ENCODE measurements around the gene MPLKIP. TPM values are rescaled to one million over a fixed set of nuclear protein-coding genes. Genes with fewer than 3 reads are reported as not detected.

MPLKIP gene
- total RNA-seq, 1 experiment from 2014 or later = 43.2 TPM

- H3K36me3 Mint-ChIP-seq (ENCODE audit: insufficient read depth in 1 of 3, low read depth in 3 of 3) = peaks cover 0 to 3% (median 0%) of the 10 kb centered on the region in 3 experiments; a peak in 2 of 7 replicates
These were observed 33.2 kb downstream of the MPLKIP start for GRCh38 chr7:40101201-40101600.

More at GRCh38 chr7:40101201-40101600, 33.2 kb downstream of the MPLKIP start:
- no peak overlapping the region for H2BK15ac ChIP-seq (ENCODE audit: low read depth, low read length)
- no peak overlapping the region for H2AFZ ChIP-seq (ENCODE audit: low read length)
- Mint-ChIP-seq H3K27me3 (ENCODE audit: low read depth) (no peaks in the 10 kb centered on the region; the same call in 1 of the 2 replicates), H3K4me1 (peaks cover 3 to 12% of the 10 kb centered on the region in 2 experiments), H3K9me3 (no peaks in the 10 kb centered on the region), H3K4me3 (no peak overlapping the region), H3K27ac (no peak overlapping the region; a peak in 1 of 7 replicates)
- no peak overlapping the region for H2BK120ac ChIP-seq (ENCODE audit: low read depth, low read length, poor library complexity, severe bottlenecking)
- H3K9ac ChIP-seq (ENCODE audit: extremely low read depth, insufficient read length, low read length) = no peak overlapping the region
- H3K23me2 ChIP-seq (ENCODE audit: insufficient read length, low read depth, low read length, poor library complexity, severe bottlenecking) = no peaks in the 10 kb centered on the region
- no peak overlapping the region for H2AK5ac ChIP-seq (ENCODE audit: insufficient read length, low read length)
- no peaks in the 10 kb centered on the region for H3K27me3 ChIP-seq (ENCODE audit: insufficient read depth, low read length)
- H3K4me2 ChIP-seq (ENCODE audit: insufficient read depth, insufficient read length, low read length) = no peak overlapping the region
- no peak overlapping the region for H2BK20ac ChIP-seq (ENCODE audit: low read depth, low read length, poor library complexity, severe bottlenecking)
- no peak for DNase-seq
- no peak overlapping the region for H3K27ac ChIP-seq (ENCODE audit: insufficient read length, low read depth, low read length)
- H3T11ph ChIP-seq (ENCODE audit: low read length) = no peak overlapping the region
- no peak overlapping the region for H4K8ac ChIP-seq (replicated peaks; ENCODE audit: insufficient read length, low read depth, low read length)
- H3K23ac ChIP-seq (ENCODE audit: insufficient read length, low read depth, low read length) = no peak overlapping the region
- no peak overlapping the region for H3K18ac ChIP-seq (ENCODE audit: insufficient read length, low read depth, low read length)
- H3K4ac ChIP-seq (ENCODE audit: low read depth, low read length) = no peak overlapping the region
- no CpG with 5 or more reads among the region's 3 CpGs for WGBS (ENCODE audit: extremely low coverage, insufficient read length, low lambda C conversion rate)
- H3K4me1 ChIP-seq (ENCODE audit: insufficient read depth, low read length) = no peaks in the 10 kb centered on the region
- no peaks in the 10 kb centered on the region for H3K79me1 ChIP-seq (ENCODE audit: insufficient read depth, low read depth, low read length, poor library complexity, severe bottlenecking)
- TF ChIP-seq CTCF (conservative IDR thresholded peaks at IDR 0.05) = no peak
- no peak overlapping the region for H4K91ac ChIP-seq (ENCODE audit: insufficient read length, low read depth, low read length)
- H3K9me3 ChIP-seq (ENCODE audit: control insufficient read depth, low read depth, low read length) = no peaks in the 10 kb centered on the region
- H3K14ac ChIP-seq (ENCODE audit: insufficient read depth, low read length) = no peak overlapping the region
- H2BK5ac ChIP-seq (ENCODE audit: insufficient read length, low read length) = no peak overlapping the region
- no peak overlapping the region for H2BK12ac ChIP-seq (ENCODE audit: insufficient read length, low read depth, low read length)
- H3K79me2 ChIP-seq (ENCODE audit: insufficient read depth, low read length) = no peaks in the 10 kb centered on the region
- H3K56ac ChIP-seq (ENCODE audit: insufficient read length, low read depth, low read length) = no peak overlapping the region
- H4K5ac ChIP-seq (ENCODE audit: insufficient read length, low read depth, low read length) = no peak overlapping the region
- H4K20me1 ChIP-seq (ENCODE audit: control insufficient read depth, insufficient read depth, insufficient read length) = no peaks in the 10 kb centered on the region
